OCI-LY3 (cell line): ENCODE measurements around the gene BAZ1A.

ENCODE experiments used
- H2AFZ ChIP-seq: fragments of 200-600, 300-600 bp; shearing (Covaris generic); 2 replicates; pipeline ENCODE4 v1.6.0; 2014; ENCODE audit warnings: antibody characterized with exemption, low read depth, low read length
- H3K27ac ChIP-seq: fragments of 200-600, 300-600 bp; sonication (generic); 2 replicates; pipeline ENCODE4 v1.5.1; 2014; ENCODE audit warnings: mild to moderate bottlenecking, low read length, moderate library complexity, mixed read lengths
- H3K27me3 ChIP-seq: fragments of 200-600, 300-600 bp; sonication (generic); 2 replicates; pipeline ENCODE4 v1.6.1; 2014; ENCODE audit warnings: low read depth, low read length, mixed read lengths
- H3K36me3 ChIP-seq: fragments of 200-600, 300-600 bp; sonication (generic); replicated peaks from 2 replicates; pipeline ENCODE3; 2014; ENCODE audit warnings: low read depth, low read length, mixed read lengths
- H3K4me1 ChIP-seq: fragments of 300-600, 200-600 bp; sonication (generic); 2 replicates; pipeline ENCODE4 v1.6.1; 2014; ENCODE audit warnings: low read length, mixed read lengths
- H3K4me2 ChIP-seq: fragments of 200-600, 300-600 bp; sonication (generic); 2 replicates; pipeline ENCODE4 v1.6.1; 2014; ENCODE audit warnings: low read length, mixed read lengths
- H3K4me3 ChIP-seq: fragments of 300-600, 200-600 bp; sonication (generic); 2 replicates; pipeline ENCODE4 v1.5.1; 2014; ENCODE audit warnings: antibody characterized with exemption, mild to moderate bottlenecking, low read length, moderate library complexity
- H3K79me2 ChIP-seq: fragments of 300-600, 200-600 bp; shearing (Covaris generic); 2 replicates; pipeline ENCODE4 v1.6.1; 2014; ENCODE audit warnings: mild to moderate bottlenecking, low read length, mixed read lengths
- H3K9ac ChIP-seq: fragments of 300-600, 200-600 bp; shearing (Covaris generic); 2 replicates; pipeline ENCODE4 v1.6.0; 2014; ENCODE audit warnings: mild to moderate bottlenecking, low read length, moderate library complexity
- H3K9me3 ChIP-seq: fragments of 200-600, 300-600 bp; shearing (Covaris generic); 2 replicates; pipeline ENCODE4 v1.6.1; 2014; ENCODE audit warnings: low read length, mixed read lengths; ENCODE audit not compliant: insufficient read depth
- H4K20me1 ChIP-seq: fragments of 200-600, 300-600 bp; sonication (generic); 2 replicates; pipeline ENCODE4 v1.6.1; 2016; ENCODE audit warnings: low read length, mixed read lengths; ENCODE audit not compliant: insufficient read depth
- EZH2phosphoT487 ChIP-seq: fragments of 200-600 bp; shearing (Covaris generic); IDR thresholded peaks from 2 replicates; pipeline ENCODE4 v1.6.1; 2018; ENCODE audit warnings: antibody characterized with exemption, mixed run types, low read depth
- TF ChIP-seq, protein P1 (sequence below): fragments of 200-600, 300-600 bp; sonication (generic); IDR thresholded peaks from 2 replicates; pipeline ENCODE4 v1.5.1; 2014; ENCODE audit warnings: antibody characterized with exemption, low read length, low read depth

The BAZ1A gene

DNA sequence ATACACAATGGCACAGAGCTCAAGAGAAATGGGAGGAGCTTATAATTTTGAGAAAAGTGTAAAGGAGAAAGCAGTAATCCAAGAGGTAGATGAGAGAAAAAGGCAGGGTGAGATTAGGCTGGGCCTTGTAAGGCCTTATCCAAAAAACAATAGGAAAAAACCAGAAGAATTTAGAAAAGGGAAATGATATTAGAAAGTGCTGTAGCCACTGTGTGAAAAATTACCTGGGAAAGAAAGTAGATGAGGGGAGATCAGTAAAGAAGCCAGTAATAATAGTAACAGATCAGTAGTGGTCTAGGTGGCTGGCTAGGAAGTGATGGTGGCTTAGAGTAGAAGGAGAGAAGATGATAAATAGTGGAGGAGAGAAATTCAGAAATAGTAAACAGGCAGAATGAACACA lies 94.5 kb downstream of the BAZ1A start:
- peaks cover 55% of the 10 kb centered on the region for H3K36me3 ChIP-seq
- peaks cover 20% of the 10 kb centered on the region for H3K4me1 ChIP-seq
- no peaks in the 10 kb centered on the region for H3K9me3 ChIP-seq
- no peak overlapping the region for H3K4me2 ChIP-seq
- H3K9ac ChIP-seq, result no peak overlapping the region
- no peaks in the 10 kb centered on the region for H3K79me2 ChIP-seq
- H2AFZ ChIP-seq, result no peak overlapping the region
- H4K20me1 ChIP-seq, result no peaks in the 10 kb centered on the region
- TF ChIP-seq EZH2phosphoT487, result no peak
- TF ChIP-seq, protein P1, sequence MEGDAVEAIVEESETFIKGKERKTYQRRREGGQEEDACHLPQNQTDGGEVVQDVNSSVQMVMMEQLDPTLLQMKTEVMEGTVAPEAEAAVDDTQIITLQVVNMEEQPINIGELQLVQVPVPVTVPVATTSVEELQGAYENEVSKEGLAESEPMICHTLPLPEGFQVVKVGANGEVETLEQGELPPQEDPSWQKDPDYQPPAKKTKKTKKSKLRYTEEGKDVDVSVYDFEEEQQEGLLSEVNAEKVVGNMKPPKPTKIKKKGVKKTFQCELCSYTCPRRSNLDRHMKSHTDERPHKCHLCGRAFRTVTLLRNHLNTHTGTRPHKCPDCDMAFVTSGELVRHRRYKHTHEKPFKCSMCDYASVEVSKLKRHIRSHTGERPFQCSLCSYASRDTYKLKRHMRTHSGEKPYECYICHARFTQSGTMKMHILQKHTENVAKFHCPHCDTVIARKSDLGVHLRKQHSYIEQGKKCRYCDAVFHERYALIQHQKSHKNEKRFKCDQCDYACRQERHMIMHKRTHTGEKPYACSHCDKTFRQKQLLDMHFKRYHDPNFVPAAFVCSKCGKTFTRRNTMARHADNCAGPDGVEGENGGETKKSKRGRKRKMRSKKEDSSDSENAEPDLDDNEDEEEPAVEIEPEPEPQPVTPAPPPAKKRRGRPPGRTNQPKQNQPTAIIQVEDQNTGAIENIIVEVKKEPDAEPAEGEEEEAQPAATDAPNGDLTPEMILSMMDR, result no peak
- no peaks in the 10 kb centered on the region for H3K27me3 ChIP-seq
- no peak overlapping the region for H3K4me3 ChIP-seq
- H3K27ac ChIP-seq, result 0 out of 2 replicates have a peak overlapping the region, but pooled peaks have one; percentile 31

DNA sequence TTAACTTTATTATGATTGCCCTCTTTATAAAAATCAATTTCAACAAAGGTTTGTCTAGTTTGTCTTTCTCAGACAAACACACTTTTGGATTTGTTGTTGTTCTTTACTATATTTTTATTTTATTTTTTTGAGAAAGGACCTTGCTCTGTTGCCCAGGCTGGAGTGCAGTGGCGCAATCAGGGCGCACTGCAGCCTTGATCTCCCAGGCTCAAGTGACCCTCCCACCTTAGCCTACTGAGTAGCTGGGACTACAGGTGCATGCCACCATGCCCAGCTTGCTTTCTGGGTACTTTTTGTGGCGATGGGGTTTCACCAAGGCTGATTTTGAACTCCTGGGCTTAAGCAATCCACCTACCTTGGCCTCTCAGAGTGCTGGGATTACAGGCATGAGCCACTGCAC lies 96.4 kb downstream of the BAZ1A start:
- no peaks in the 10 kb centered on the region for H3K27me3 ChIP-seq
- H3K27ac ChIP-seq, result no peak overlapping the region
- H3K4me3 ChIP-seq, result no peak overlapping the region
- no peak overlapping the region for H3K4me2 ChIP-seq
- no peaks in the 10 kb centered on the region for H4K20me1 ChIP-seq
- H3K36me3 ChIP-seq, result peaks cover 65% of the 10 kb centered on the region
- H3K4me1 ChIP-seq, result peaks cover 12% of the 10 kb centered on the region
- H3K9ac ChIP-seq, result no peak overlapping the region
- 0 out of 2 replicates have a peak, but pooled peaks cover 3% of the 10 kb centered on the region for H3K79me2 ChIP-seq
- no peaks in the 10 kb centered on the region for H3K9me3 ChIP-seq
- TF ChIP-seq, protein P1, result no peak
- no peak for TF ChIP-seq EZH2phosphoT487
- H2AFZ ChIP-seq, result no peak overlapping the region

DNA sequence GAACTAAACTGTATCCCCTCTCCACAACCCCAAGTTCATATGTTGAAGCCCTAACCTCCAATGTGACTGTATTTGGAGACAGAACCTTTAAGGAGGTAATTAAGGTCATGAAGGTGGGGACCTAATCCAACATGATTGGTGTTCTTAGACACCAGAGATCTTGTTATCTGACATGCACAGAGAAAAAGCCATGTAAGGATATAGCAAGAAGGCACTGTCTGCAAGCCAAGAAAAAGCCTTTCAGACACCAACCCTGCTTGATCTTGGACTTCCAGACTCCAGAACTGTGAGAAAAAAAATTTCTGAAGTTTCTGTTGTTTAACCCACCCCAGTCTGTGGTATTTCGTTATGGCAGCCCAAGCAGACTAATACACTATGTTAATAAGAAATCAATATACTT lies 98.5 kb downstream of the BAZ1A start:
- Histone ChIP-seq H3K27me3 (no peaks in the 10 kb centered on the region), H3K9ac (no peak overlapping the region), H3K27ac (no peak overlapping the region), H2AFZ (no peak overlapping the region), H3K4me3 (no peak overlapping the region), H3K4me2 (no peak overlapping the region), H3K9me3 (no peaks in the 10 kb centered on the region), H3K79me2 (0 out of 2 replicates have a peak, but pooled peaks cover 3% of the 10 kb centered on the region), H3K36me3 (peaks cover 52% of the 10 kb centered on the region), H3K4me1 (peaks cover 7% of the 10 kb centered on the region), H4K20me1 (no peaks in the 10 kb centered on the region)
- TF ChIP-seq, protein P1, result no peak
- TF ChIP-seq EZH2phosphoT487, result no peak

DNA sequence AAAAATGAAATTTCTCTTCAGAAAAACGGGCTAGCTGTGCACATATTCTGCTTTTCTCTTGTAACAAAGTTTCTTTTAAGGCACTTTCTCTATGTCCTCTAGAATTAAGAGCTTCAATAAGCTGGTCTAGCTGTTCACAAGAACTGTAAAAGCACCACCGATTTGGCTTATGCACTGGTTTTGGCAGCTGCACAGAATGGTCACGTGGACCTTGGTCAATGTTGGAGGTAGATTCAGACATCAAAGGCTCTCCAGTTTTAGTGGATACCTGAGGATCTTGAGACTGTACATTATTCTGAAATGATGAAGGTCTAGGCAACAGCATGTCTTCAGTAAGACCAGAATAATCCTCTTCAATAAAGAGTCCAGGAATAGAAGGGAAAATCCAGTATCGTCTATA lies 99.2 kb downstream of the BAZ1A start:
- no peak overlapping the region for H3K27ac ChIP-seq
- H3K36me3 ChIP-seq, result peaks cover 57% of the 10 kb centered on the region
- no peak overlapping the region for H3K4me2 ChIP-seq
- TF ChIP-seq, protein P1, result no peak
- no peak for TF ChIP-seq EZH2phosphoT487
- H3K27me3 ChIP-seq, result no peaks in the 10 kb centered on the region
- no peak overlapping the region for H2AFZ ChIP-seq
- 0 out of 2 replicates have a peak, but pooled peaks cover 3% of the 10 kb centered on the region for H3K79me2 ChIP-seq
- no peaks in the 10 kb centered on the region for H4K20me1 ChIP-seq
- no peak overlapping the region for H3K9ac ChIP-seq
- H3K9me3 ChIP-seq, result no peaks in the 10 kb centered on the region
- H3K4me3 ChIP-seq, result no peak overlapping the region
- no peaks in the 10 kb centered on the region for H3K4me1 ChIP-seq
